Posterior vena cava (tissue), 2 donors: ENCODE data around the gene PARD3B. TPM values are rescaled to one million over a fixed set of nuclear protein-coding genes. Genes with fewer than 3 reads are reported as not detected.

Experiments
- DNase-seq: peaks from one replicate; pipeline ENCODE4 v3.0.0-alpha.2; 2020; ENCODE audit warnings: low spot score
- intact Hi-C, 2 donors: fragments of 100-400 bp; cut with DNase I; formaldehyde crosslinking; loops; one replicate each; pipeline versions ENCODE4 v1.14.1 to v1.14.2; 2022 to 2023
- total RNA-seq, 2 donors: library from RNA; stranded (reverse); fragmentation: NEBNext Ultra II Directional; extraction: Animal tissue kit (Norgen Biotek cat#: 25700); gene quantifications; one replicate each; pipeline ENCODE4 v1.2.1, GENCODE V29; 2021
- donor health status: DM: yes; HTN: yes; CAD: no.
- donor health status: DM: yes; HTN: yes; CAD: no.

PARD3B gene
- total RNA-seq, 2 donors from 2014 or later, result 37.0 to 48.1 TPM

DNA sequence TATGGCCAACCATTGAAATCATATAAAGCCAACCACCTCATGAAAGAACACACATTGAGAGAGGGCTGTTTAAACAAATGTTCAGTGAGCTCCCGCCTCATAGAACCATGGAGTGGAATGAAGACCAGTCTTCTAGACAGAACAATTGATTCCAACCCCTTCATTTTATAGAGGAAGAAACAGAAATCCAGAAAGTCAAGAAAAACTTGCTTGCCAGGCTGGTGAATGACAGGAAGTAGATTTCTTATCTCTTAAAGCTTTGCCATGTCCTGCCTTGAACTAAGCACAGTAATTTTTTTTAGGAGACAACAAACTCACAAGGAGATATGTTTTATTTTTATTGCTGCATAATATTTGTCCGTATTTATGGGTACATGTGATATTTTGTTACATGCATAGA, 1120.5 kb downstream of the PARD3B start:
- intact Hi-C loops, result no loop called here

More for the DNA sequence above, 1120.5 kb downstream of the PARD3B start:
- no peak for DNase-seq
